ENCODE data around the gene ANGEL1. TPM values are rescaled to one million over a fixed set of nuclear protein-coding genes. Genes with fewer than 3 reads are reported as not detected.

Gene ANGEL1
- total and polyA plus RNA-seq, 9 of the 15 experiments (the other 6 are each of a cell fraction or from before 2014, with no cell fraction given), result 2.1 to 22.2 (median 7.3) TPM

- TF ChIP-seq JUND (IDR thresholded peaks at IDR 0.05; ENCODE audit: borderline replicate concordance, low read depth, low read length), result peak; percentile 48; the same call in 1 of the 2 replicates
- TF ChIP-seq JUND (tag; IDR thresholded peaks at IDR 0.05; ENCODE audit: borderline replicate concordance, low read depth, low read length), result no peak; the same call in 2 of the 3 replicates
- no peak for TF ChIP-seq MED1 (CRISPR knock-in tag; IDR thresholded peaks at IDR 0.05; ENCODE audit: borderline replicate concordance)
- TF ChIP-seq PHF8 (IDR thresholded peaks at IDR 0.05; ENCODE audit: borderline replicate concordance, low read length), result peak; percentile 80; the same call in 1 of the 2 replicates
- 0 out of 2 replicates have a peak, but pooled peaks have one; percentile 37 for TF ChIP-seq LCOR (CRISPR knock-in tag; IDR thresholded peaks at IDR 0.05)
- TF ChIP-seq TAF1 (IDR thresholded peaks at IDR 0.05; ENCODE audit: control insufficient read depth, extremely low read depth, insufficient read depth, low read length, severe bottlenecking), result peak; percentile 46
- TF ChIP-seq SREBF1 (IDR thresholded peaks at IDR 0.05; ENCODE audit: borderline replicate concordance, low read depth, low read length), result no peak
- peak; percentile 25; the same call in 1 of the 2 replicates for TF ChIP-seq TCF3 (CRISPR knock-in tag; IDR thresholded peaks at IDR 0.05)
- TF ChIP-seq E2F6 (IDR thresholded peaks at IDR 0.05; ENCODE audit: borderline replicate concordance in 1 of 2, extremely low read depth in 1 of 2, insufficient read depth in 1 of 2, insufficient read length in 1 of 2, low read depth in 1 of 2, low read length in 1 of 2, poor library complexity in 1 of 2, severe bottlenecking in 1 of 2), result peak; percentile 69 to 81
- TF ChIP-seq CXXC5 (CRISPR knock-in tag; IDR thresholded peaks at IDR 0.05), result peak; percentile 97
- TF ChIP-seq KLF13 (tag; IDR thresholded peaks at IDR 0.05; ENCODE audit: borderline replicate concordance, low read depth), result peak; percentile 74; the same call in 1 of the 2 replicates
- TF ChIP-seq ATF1 (CRISPR knock-in tag; IDR thresholded peaks at IDR 0.05), result no peak
- peak; percentile 82 for TF ChIP-seq ATF1 (tag; IDR thresholded peaks at IDR 0.05)
- TF ChIP-seq RBM14 (IDR thresholded peaks at IDR 0.05; ENCODE audit: borderline replicate concordance, insufficient read depth, low read depth, low read length), result no peak
- no peak for TF ChIP-seq ILF3 (IDR thresholded peaks at IDR 0.05; ENCODE audit: borderline replicate concordance)
- peak; percentile 98 for TF ChIP-seq RFX1 (IDR thresholded peaks at IDR 0.05)
- peak; percentile 58 for TF ChIP-seq KDM5B (IDR thresholded peaks at IDR 0.05; ENCODE audit: insufficient replicate concordance, low read depth, low read length)
- TF ChIP-seq ZNF316 (IDR thresholded peaks at IDR 0.05), result no peak
- peak; percentile 36; the same call in 1 of the 2 replicates for TF ChIP-seq ESRRA (IDR thresholded peaks at IDR 0.05; ENCODE audit: borderline replicate concordance, low read depth)
- TF ChIP-seq CCNT2 (IDR thresholded peaks at IDR 0.05; ENCODE audit: borderline replicate concordance, extremely low read depth, insufficient read length, low read depth, low read length), result peak; percentile 73
- peak in 1 of 2 experiments; percentile 36; a peak in 1 of 4 replicates for TF ChIP-seq RCOR1 (IDR thresholded peaks at IDR 0.05; ENCODE audit: borderline replicate concordance in 1 of 2, low read depth in 2 of 2, low read length in 2 of 2)
- no peak for TF ChIP-seq KDM4B (IDR thresholded peaks at IDR 0.05; ENCODE audit: borderline replicate concordance in 2 of 2, low read depth in 1 of 2)
- peak; percentile 88 for TF ChIP-seq PRPF4 (IDR thresholded peaks at IDR 0.05; ENCODE audit: insufficient read depth, low read depth, low read length, poor library complexity, severe bottlenecking)
- TF ChIP-seq ETS1 (conservative IDR thresholded peaks at IDR 0.05; ENCODE audit: control insufficient read depth, low read depth, low read length), result peak; percentile 91
Measured at GRCh38 chr14:76812422-76813383, at the start of gene ANGEL1 (continued).

Measured in K562 (cell line).